NB4 (cell line): ENCODE results near the gene CADPS.

Experiments used
- DNase-seq: peaks from one replicate; pipeline ENCODE4 v3.0.0; 2010; ENCODE audit warnings: low read depth
- H3K4me3 ChIP-seq: one replicate; pipeline ENCODE4 v1.5.1; 2011; ENCODE audit warnings: mild to moderate bottlenecking, low read depth, low read length, moderate library complexity
- CTCF ChIP-seq: IDR thresholded peaks from one replicate; pipeline ENCODE4 v1.5.1; 2012; ENCODE audit warnings: low read depth, low read length
- MAX ChIP-seq: IDR thresholded peaks from 2 replicates; pipeline ENCODE4 v1.6.1; 2011; ENCODE audit warnings: low read depth, low read length
- MYC ChIP-seq: IDR thresholded peaks from 2 replicates; pipeline ENCODE4 v1.6.1; 2011; ENCODE audit warnings: low read depth, low read length
- POLR2A ChIP-seq: IDR thresholded peaks from 2 replicates; pipeline ENCODE4 v1.6.1; 2011; ENCODE audit warnings: mild to moderate bottlenecking; ENCODE audit not compliant: insufficient read length; ENCODE audit errors: extremely low read depth

Gene CADPS

GRCh38 chr3:62503516-62503915 is 371.7 kb downstream of the CADPS start:
- TF ChIP-seq MAX = no peak
- no peak for TF ChIP-seq POLR2A
- no peak for TF ChIP-seq CTCF
- no peak for TF ChIP-seq MYC
- H3K4me3 ChIP-seq = no peak overlapping the region
- DNase-seq = no peak

GRCh38 chr3:62502315-62503300 is 372.6 kb downstream of the CADPS start:
- DNase-seq = no peak

GRCh38 chr3:62501289-62501668 is 373.9 kb downstream of the CADPS start:
- TF ChIP-seq CTCF (no peak), MAX (no peak), MYC (no peak), POLR2A (no peak)
- no peak overlapping the region for H3K4me3 ChIP-seq
- no peak for DNase-seq

More at GRCh38 chr3:62502315-62503300, 372.6 kb downstream of the CADPS start:
- H3K4me3 ChIP-seq = no peak overlapping the region
- no peak for TF ChIP-seq MYC
- TF ChIP-seq CTCF = no peak
- TF ChIP-seq MAX = no peak
- no peak for TF ChIP-seq POLR2A

- no peak for DNase-seq
- H3K4me3 ChIP-seq = no peak overlapping the region
- no peak for TF ChIP-seq MYC
Measured at GRCh38 chr3:62500556-62501288, 374.5 kb downstream of the CADPS start.

- no peak for TF ChIP-seq CTCF
- TF ChIP-seq MAX = no peak
- no peak for TF ChIP-seq POLR2A
- TF ChIP-seq MYC = no peak
- no peak overlapping the region for H3K4me3 ChIP-seq
- no peak for DNase-seq
Measured at GRCh38 chr3:62497156-62497555, 378.1 kb downstream of the CADPS start.

GRCh38 chr3:62496503-62496902 is 378.7 kb downstream of the CADPS start:
- TF ChIP-seq MYC (no peak), POLR2A (no peak), CTCF (no peak), MAX (no peak)
- H3K4me3 ChIP-seq = no peak overlapping the region
- DNase-seq = no peak
